CD1c-positive myeloid dendritic cell (primary cell): Measurements from ENCODE around the gene RANBP17.
"Not testable (repeated sequence)": the region's sequence is repeated elsewhere in the genome, so short reads cannot be mapped to it uniquely, and the experiment has no call there.

Experiments used
- DNase-seq: peaks from one replicate; pipeline ENCODE4 v3.0.0-alpha.2; 2016; ENCODE audit errors: extremely low spot score

Gene RANBP17

DNA sequence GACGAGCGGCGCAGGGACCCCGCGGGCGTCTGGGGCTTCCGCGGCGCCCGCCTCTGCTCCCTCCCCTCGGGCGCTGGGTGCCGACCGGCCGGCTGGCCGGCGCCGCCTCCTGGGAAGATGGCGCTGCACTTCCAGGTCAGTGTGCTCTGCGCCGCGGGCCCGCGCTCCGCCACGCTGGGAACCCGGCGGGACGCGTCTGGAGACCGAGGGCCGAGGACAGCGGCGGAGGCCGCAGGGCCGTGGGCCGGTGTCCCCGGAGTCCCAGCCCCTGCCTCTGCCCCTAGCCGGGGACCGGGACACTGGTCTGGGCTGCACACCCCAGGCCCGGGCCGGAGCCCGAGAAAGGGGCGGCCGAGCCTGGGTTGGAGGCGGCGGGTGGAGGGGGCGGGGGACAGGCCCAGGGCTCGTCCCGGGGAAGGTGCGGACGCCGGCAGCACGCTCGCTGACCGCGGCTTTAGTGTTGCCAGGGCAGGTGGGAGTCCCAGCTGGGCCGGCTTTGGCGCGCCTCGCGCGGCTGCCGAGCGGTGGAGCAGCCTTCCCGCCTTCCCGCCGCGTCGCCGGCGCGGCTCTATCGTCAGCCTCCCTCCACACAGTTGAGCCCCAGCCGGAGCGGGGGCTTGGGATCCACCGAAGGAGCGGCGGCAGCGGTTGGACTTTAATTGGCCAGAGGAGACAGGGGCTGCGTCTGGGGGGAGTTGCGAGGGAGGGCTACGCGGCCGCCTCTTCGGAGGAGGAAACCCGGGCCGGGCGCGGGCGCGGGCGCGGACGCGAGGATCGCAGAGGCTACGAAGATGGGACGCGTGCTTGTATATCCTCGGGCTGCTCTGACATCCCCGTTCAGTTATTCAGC lies at the start of gene RANBP17:
Gene RANBP17 (plus strand): TSS at position 102 of the 850 bp plus-strand sequence.
- DNase-seq: peak; percentile 60

DNA sequence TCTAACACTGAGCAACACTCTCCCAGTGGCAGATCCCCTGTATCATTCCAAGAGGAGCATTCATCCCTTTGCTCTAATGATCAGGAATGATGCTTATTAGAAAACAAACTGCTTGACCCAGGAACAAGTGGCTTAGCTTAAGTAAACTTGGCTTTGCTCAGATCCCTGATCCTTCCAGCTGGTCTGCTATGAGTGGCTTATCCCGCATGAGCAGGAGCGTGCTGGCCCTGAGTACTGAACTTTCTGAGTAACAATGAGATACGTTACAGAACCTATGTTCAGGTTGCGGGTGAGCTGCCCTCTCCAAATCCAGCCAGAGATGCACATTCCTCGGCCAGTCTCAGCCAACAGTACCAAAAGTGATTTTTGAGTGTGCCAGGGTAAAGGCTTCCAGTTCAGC lies 48.6 kb upstream of the RANBP17 start:
- no peak for DNase-seq

DNA sequence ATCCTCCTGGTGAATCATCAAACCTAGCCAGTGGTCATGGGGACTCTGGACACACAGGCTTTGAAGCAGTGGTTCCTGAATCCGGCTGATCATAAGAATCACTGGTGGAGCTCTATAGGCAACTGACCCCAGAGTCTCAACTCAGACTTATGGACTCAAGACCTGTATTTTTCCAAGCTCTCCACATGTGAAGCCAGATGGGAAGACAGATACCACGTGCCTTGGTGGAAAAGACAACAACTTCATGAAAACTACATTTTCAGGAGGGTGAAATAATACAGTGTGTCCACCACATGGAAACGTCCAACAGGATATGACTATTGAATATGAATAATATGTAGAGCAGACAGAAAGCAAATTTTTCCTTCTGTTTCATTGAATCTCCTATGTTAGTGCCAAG lies 44.6 kb upstream of the RANBP17 start:
- no peak for DNase-seq

DNA sequence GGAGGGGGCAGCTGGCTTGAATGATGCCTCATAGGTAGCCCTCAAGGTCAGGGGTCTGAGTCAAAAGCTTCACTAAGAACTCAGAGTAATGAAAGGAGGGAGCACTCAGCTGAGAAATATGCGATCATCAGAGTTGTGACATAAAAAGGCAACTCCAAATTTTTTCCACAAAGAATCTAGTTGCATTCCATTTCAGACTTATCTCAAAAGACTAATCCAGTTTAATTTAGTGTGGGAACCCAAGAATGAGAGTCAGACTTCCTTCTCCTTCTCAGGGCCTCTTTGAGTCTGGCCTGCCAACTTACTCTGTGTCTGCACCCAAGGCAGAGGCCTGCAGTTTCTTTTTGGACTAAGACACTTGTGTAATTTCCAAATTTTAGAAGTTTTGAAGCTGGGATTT lies 43.6 kb upstream of the RANBP17 start:
- DNase-seq: no peak

DNA sequence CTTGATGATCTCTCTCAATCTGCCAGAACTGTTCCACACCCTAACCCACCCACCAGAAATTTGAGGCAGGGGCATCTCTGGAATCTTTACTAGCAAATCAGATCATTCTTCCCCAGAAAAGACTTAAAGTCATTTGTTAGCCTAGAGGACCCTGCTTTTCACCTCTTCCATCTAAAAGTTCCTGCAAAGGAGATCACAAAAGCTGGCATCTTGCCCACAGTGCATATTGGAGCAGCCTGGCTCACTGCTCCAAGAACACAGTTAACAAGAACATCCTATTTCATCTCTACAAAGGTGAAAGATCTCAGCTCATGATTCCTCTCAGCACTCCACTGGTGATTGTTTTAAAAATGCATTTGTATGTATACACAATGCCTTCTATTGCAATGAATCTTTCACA lies 42.0 kb upstream of the RANBP17 start:
- no peak for DNase-seq

DNA sequence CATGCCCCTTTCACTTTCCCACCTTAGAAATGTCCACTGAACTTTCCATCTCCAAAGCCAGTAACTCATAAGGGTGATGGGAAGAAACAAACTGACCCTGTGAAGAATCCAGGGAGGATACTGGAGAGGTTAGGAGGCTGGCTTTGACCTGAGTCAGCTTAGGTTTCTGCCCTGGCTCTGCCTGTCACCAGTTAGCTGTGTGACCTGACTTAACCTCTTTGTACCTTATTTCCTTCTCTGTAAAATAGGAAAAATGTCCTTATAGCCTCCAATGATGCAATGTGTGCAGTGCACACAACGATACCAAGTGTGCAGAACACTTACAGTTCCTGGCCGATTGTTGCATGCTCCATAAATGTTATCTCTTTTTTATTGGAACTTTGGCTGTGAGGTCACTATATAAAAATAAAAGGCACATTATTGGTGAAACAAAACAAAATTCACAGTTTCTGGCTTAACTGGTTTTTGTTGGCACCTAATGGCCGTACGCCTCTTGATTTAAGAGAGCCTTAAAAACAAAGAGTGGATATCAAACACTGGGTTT lies 40.5 kb upstream of the RANBP17 start:
- DNase-seq: no peak

DNA sequence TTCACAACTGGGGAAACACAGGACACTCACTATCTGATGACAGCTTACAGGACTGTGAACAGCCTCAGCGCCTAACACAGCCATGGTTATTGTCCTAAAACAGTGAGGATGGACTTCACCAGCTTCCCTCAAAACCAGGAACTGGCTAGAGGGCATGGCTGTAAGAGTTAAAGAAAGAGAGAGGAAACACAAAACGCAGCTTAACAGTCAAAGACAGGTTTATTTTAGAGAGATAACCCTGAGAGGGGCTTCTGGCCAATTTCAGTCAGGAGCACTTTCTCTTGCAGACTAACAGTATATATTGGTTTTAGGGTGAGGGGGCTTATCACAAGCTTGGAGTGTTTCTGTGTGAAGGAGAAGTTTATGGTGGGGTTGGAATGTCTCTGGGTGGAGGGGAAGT lies 35.7 kb upstream of the RANBP17 start:
- DNase-seq: no peak

DNA sequence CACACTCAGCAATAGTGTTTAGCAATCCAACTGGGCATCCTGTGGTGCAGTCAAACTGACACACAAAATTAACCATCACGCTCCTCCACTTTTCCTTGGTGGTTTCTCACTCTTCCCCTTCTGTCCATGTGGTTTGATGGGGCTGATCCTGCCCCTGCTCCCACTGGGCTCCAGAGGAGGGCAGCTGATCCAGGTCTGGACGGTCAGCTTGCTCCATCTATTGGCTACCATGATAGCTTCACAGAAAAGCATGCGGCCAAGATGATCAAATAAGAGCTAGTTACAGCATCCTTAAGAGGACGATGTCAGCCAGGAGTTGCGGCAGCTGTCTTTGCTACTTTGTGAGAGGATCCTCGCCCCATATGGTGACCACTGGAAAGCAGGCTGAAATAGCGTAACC lies 29.6 kb upstream of the RANBP17 start:
- no peak for DNase-seq

DNA sequence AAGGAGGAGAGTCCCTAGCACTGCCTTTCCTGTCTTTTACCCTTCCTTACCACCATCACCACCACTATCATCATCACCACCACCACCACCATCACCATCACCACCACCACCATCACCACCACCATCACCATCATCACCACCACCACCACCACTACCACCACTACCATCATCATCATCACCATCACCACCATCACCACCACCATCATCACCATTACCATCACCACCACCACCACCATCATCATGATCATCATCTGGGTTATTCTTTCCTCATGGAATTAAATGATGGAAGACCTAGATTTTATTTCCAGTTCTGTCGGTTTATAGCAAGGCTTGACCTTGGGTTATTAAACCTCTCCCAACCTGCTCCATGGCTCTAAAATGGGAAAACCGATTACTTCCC lies 27.8 kb upstream of the RANBP17 start:
- DNase-seq: not testable (repeated sequence)

DNA sequence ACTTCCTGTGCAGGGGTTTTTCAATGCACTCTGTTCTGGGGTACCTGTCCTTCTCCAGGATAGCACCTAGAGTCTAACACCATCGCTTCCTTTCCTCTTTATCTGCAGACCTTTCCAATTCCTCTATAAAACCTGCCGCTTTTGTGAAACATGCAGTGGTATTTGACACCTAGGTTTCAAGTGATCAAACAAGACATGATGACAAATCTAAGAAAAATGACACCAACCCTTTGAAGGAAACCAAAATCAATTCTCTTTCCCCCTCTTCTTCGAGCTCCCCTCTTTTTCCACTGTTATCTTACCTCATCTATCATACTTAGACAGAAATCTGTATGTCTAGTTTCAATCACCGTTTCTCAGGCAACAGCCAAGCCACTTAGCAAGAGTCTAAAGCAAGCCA lies 25.6 kb upstream of the RANBP17 start:
- DNase-seq: no peak

DNA sequence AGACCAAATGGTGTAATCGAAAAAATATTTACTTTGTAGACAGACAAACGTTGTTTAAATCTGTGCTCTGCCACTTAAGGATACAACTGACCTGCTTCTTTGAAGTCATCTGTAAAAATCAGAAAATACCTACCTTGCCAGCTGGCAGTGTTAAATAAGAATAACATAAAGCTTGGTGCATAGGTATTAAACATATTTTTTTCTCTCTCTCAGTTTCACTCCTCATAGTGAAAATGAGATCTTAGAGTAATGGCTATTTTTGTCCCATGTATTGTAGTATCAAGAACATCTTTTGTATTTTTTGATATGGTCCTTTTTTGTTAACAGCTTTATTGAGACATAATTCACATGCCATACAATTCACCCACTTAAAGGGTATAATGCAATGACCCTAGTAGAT lies 17.9 kb upstream of the RANBP17 start:
- DNase-seq: no peak

DNA sequence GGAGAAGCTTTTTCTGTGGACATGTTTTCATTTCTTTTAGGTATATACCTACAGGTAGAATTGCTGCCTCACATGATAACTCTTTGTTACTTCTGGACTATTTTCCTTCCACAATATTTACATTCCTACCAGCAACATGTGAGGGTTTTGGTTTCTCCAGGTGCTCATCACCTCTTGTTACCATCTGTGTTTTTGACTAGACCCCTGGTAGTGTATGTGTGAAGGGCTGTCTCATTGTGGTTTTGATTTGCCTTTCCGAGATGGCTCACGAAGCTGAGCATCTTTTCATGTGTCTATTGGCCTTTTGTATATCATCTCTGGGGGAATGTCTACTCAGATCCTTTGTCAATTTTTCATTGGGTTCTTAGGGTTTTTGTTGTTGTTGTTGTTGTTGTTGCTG lies 17.2 kb upstream of the RANBP17 start:
- no peak for DNase-seq

DNA sequence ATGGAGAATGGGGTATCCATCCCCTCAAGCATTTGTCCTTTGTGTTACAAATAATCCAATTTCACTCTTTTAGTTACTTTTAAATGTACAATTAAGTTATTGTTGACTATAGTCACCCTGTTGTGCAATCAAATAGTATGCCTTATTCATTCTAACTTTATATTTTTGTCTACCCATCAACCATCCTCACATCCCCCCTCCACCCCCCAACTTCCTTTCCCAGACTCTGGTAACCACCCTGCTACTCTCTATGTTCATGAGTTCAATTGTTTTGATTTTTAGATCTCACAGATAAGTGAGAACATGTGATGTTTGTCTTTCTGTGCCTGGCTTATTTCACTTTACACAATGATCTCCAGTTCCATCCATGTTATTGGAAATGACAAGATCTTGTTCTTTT lies 15.4 kb upstream of the RANBP17 start:
- no peak for DNase-seq

DNA sequence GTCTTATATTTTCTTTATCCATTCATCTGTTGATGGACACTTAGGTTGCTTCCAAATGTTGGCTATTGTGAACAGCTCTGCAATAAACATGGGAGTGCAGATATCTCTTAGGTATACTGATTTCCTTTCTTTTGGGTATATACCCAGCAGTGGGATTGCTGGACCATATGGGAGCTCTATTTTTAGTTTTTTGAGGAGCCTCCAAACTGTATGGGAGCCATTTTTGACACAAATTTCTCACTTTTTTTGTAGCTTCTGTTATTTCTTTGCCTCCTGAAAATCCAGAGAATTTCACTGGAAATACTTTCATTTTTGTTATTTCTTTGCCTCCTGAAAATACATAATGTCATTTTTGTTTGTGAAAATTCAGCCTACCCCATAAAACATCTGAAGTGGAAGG lies 15.0 kb upstream of the RANBP17 start:
- no peak for DNase-seq

DNA sequence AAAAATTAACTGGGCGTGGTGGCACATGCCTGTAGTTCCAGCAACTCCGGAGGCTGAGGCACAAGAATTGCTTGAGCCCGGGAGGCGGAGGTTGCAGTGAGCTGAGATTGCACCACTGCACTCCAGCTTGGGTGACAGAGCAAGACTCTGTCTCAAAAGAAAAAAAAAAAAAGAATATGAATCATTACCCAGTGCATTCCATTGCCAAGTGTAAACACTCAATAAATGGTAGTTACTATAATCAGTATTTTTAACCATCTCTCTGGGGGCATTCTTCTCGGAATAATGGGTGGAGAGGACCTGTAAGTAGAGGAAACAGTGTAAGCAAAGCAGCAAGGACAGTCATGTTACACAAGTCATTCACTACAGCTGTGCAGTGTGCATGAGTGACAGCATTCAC lies 13.8 kb upstream of the RANBP17 start:
- no peak for DNase-seq

DNA sequence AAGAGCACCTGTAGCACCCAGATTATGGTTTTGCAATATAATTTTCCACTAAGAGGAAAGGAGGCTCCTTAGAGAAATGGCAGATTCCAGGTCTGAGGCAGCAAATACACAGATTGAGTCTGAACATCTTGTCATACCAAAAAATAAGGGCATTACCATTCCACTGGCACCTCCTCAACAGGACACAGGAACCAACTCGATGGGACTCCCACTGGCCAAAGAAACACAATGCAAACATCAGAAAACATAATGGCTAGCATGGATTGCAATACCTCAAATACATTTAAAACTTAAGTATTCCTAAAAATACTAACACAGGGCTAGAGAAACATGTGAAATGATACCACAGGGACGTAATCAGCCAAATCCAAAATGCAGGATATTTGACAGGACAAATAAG lies 12.4 kb upstream of the RANBP17 start:
- no peak for DNase-seq

DNA sequence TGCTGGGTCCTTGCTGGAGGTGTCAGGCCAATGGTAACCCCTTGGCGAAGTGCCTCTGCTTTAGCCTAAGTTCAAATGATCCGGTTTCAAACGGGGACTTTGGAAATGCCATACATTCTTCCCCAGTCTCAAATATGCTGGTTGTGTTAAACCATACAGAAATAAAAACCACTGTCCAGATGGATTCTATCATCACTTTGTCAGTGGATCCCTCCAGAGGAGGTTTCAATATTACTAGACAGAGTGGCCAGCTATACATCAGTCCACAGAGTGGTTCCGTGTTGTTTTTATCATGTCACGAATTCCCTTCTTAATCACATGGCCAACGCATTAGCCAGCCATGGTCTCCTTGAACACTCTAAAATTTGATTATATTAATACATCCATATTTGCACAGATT lies 7.3 kb upstream of the RANBP17 start:
- no peak for DNase-seq

DNA sequence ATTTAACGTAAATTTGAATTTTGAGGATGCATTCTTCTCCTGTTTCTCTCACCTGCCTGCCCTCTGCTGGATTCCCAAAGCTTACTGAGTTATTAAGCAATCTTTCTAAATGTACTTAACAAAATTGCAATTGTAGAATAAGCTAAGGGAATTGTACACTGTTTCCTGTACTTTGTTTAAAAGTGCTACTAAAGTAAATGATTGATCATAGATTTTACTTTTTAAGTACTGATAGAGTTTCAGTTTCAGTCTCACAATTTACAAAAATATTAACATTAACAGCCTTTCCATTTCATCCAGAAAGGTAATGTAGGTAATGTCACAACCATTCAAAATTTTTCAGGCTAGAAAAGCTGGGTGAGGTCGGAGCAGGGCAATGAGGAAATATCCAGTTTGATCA lies 4.8 kb upstream of the RANBP17 start:
- no peak for DNase-seq

DNA sequence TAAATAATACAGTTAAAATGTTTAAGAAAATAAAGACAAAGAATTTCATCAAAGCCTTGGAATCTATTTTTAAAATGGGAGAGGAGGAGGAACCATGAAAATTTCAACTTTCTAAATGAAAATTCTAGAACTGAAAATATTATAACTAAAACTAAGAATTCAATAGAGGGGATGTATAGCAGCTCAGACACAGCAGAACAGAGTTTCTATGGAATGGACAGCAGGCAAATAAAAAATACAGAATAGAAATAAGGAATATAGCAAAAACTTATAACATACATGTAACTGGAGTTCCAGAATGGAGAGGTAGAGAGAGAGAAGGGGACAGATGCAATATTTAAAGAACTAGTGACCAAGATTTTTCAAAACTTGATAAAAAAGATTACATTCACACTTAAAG lies 1.4 kb upstream of the RANBP17 start:
- no peak for DNase-seq

DNA sequence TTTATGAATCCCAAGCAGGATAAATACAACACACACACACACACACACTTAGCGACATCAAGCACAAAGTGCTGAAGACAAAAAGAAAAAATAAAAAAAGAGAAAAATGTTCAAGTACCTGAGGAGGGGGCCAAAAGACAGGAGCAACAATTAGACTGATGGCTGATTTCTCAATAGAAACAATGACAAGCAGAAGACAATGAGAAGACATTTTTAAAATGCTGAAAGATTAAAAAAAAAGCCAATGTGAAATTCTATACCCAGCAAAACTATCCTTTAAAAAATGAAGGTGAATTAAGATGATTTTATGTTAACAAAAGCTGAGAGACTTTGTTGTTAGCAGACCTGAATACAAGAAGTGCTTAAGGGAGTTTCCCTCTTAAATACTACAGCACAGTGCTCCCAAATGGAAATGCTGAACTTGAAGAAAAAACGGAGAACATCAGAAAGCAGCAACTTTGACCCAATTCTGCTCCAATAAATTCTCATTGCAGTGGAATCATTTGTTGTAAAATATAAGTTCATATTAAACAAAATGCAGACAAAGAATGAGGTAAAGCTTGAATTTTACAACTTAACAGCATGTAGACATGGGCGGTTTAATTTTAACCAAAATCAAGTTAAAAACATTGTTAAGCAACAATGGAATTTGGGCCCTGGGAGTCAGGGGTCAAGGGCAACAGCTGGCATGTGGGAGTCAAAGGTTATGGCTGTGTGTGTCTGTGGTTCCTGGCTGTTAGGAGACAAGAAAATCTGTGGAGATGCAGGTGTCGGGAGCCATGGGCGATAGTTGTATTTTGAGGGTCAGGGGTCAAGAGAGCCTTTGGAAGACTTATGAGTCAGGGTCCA lies 776 bp upstream of the RANBP17 start:
- no peak for DNase-seq

DNA sequence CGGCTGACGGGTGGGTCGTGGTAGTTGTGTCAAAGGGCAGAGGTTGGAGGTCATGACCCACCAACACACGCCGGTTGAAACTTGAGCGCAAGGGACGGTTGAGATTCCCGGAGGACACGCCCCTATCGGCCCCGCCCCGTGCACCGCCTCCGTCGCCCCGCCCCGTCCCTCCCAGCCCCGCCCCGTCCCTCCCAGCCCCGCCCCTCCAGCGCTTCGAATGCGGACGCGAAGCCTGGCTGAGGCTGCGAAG lies 226 bp upstream of the RANBP17 start:
- no peak for DNase-seq

DNA sequence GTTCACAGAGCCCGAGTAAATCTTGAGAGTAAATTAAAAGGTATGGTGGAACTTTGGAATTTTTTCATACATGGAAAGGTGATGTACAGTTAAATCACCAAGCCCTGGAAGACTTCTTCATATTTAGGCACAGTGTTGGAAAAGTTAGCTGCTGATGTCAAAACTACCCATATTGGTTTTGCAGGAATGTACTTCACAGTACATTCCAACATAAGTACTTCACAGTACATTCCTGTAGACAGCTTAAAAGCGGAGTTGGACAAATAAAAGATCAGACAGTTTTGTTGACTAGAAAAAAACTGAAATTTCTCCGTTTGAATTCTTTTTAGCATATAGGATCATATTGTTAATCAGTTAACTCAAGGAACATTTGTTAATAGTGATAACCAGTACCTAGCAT lies 1.8 kb downstream of the RANBP17 start:
- no peak for DNase-seq

DNA sequence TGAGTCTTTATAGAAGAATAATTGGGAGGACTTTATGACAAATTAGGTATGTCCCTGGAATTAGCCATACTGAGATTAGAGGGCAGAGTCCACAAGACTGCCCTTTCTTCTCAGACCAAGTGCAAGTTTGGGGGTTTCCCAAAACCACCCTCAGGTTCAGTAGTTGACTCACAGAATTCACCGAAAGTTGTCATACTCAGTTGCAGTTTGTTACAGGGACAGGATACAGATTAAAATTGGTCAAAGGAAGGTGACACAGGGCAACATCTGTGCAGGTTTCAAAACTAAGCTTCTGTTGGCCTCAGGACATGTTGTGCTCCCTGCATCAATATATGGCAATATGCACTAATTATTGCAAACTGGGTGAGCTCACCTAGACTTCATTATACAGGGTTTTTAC lies 3.8 kb downstream of the RANBP17 start:
- no peak for DNase-seq
